KOPT-K1 (cell line): ENCODE data around the gene GALR2.
"Not testable (repeated sequence)": the region's sequence is repeated elsewhere in the genome, so short reads cannot be mapped to it uniquely, and the experiment has no call there.

Source experiments
- H3K27ac ChIP-seq: fragments of 200-600 bp; sonication (generic); 2 replicates; pipeline ENCODE4 v1.5.1; 2016; ENCODE audit warnings: antibody characterized with exemption, mild to moderate bottlenecking, low read depth, low read length; ENCODE audit not compliant: poor library complexity, severe bottlenecking
- H3K36me3 ChIP-seq: fragments of 200-600 bp; sonication (generic); 2 replicates; pipeline ENCODE4 v1.5.1; 2017; ENCODE audit warnings: antibody characterized with exemption, mild to moderate bottlenecking, low read length, moderate library complexity; ENCODE audit not compliant: insufficient read depth
- H3K9me3 ChIP-seq: fragments of 200-600 bp; sonication (generic); 2 replicates; pipeline ENCODE4 v1.5.1; 2017; ENCODE audit warnings: antibody characterized with exemption, low read length, mild to moderate bottlenecking; ENCODE audit not compliant: insufficient read depth, poor library complexity, severe bottlenecking

The GALR2 gene

GRCh38 chr17:76042868-76043267 lies 31.7 kb upstream of the GALR2 start:
- H3K36me3 ChIP-seq: peaks cover 99% of the 10 kb centered on the region
- H3K9me3 ChIP-seq: not testable (repeated sequence)
- H3K27ac ChIP-seq: peak overlapping the region; percentile 33

DNA sequence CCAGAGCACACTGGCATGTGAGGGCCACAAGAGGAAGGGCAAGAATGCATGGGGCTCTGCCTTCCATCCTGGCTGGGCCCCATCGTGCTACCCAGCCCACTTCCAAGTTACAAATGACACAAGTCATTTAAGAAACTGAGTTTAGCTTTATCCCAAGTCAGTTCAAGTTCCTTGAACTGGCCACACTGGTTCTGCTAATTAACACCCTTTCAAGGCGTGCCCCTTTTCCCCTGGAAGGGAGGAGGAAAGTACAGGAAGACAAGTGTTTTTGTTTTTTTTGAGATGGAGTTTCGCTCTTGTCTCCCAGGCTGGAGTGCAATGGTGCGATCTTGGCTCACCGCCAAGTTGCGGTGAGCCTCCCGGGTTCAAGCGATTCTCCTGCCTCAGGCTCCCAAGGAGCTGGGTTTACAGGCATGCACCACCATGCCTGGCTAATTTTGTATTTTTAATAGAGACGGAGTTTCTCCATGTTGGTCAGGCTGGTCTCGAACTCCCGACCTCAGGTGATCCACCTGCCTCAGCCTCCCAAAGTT lies 30.0 kb upstream of the GALR2 start:
- H3K9me3 ChIP-seq: not testable (repeated sequence)
- H3K27ac ChIP-seq: peak overlapping the region; percentile 33
- H3K36me3 ChIP-seq: peaks cover 100% of the 10 kb centered on the region

GRCh38 chr17:76046064-76046463 lies 28.5 kb upstream of the GALR2 start:
- no peak overlapping the region for H3K27ac ChIP-seq
- H3K9me3 ChIP-seq: no peaks in the 10 kb centered on the region
- H3K36me3 ChIP-seq: peaks cover 100% of the 10 kb centered on the region

DNA sequence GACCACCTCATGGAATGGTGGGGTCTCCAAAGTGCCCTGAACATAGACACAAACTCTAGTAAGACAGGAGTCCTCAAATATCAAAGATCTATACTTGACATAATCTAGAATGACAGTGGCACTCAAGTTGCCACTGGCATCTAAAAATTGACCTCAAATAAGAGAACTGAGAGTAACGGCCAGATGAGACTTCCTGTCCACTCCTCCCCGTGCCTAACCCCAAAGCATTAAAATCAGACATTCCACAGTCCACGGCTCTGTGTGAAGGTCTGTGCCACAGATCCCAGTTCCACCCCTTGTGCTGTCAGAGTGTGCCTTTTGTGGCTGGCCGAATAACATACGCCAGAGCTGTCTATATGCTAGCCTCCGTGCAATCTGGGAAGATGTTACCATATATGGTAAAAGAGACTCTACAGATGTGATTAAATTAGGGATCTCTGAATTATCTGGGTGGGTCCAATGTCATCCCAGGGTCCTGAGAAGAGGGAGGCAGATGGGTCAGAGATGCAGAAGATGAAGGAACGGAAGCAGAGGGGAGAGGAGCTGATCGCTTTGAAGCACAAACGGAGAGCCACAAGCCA lies 26.5 kb upstream of the GALR2 start:
- Histone ChIP-seq H3K27ac (peak overlapping the region; percentile 2), H3K9me3 (no peaks in the 10 kb centered on the region), H3K36me3 (peaks cover 98% of the 10 kb centered on the region)

DNA sequence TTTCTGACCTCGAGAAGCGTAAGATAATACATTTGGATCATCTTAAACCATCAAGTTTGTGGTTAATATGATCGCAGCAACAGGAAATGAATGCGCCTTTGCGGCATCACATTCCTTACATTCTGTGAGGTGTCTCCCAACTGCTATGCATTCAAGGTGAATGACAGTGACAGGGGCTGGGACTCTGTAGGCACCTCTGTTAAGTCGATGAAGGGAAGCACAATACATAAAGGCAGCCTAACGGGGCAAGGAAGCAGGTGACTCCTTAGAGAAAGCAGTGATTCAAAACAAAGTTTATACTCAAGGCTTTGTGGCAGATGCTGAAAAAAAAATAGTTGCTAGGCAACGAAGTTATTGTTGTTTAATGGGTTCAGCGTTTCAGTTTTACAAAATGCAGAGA lies 25.9 kb upstream of the GALR2 start:
- H3K36me3 ChIP-seq: peaks cover 98% of the 10 kb centered on the region
- no peaks in the 10 kb centered on the region for H3K9me3 ChIP-seq
- peak overlapping the region; percentile 2 for H3K27ac ChIP-seq

- H3K27ac ChIP-seq: no peak overlapping the region
- H3K36me3 ChIP-seq: peaks cover 98% of the 10 kb centered on the region
- no peaks in the 10 kb centered on the region for H3K9me3 ChIP-seq
Measured at GRCh38 chr17:76049239-76049638, 25.3 kb upstream of the GALR2 start.

DNA sequence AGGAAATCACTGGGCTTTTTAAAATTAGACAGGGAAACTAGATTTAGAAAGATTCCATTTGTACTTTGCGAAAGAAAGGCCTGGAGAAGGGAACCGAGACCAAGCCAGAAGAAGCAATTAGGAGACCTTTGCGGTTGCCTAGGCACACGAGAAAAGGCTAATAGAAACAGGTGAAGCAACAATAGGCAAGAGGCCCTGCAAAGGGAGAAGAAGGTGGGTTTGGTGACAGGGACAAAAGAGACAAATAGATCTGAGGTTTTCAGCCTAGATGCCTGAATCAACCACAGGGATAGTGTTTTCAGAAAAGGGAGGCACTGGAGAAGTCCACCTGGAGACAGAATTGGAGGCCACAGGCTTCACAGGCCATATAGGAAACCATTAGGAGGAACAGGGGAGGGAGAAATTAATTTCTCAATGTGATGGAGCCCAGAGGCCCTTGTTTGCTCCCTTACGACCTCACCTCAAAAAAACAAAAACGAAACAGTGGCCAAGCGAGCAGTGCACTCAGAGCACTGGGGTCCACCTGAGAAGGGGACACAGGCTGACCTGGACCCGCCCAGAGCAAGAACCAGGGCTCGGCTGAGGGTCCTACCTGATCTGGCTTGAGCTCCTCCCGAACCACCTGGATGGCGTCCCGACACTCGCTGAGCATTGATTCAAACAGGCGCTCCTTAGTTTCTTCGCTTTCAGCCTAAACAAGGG lies 24.6 kb upstream of the GALR2 start:
- peaks cover 98% of the 10 kb centered on the region for H3K36me3 ChIP-seq
- H3K9me3 ChIP-seq: no peaks in the 10 kb centered on the region
- H3K27ac ChIP-seq: no peak overlapping the region

DNA sequence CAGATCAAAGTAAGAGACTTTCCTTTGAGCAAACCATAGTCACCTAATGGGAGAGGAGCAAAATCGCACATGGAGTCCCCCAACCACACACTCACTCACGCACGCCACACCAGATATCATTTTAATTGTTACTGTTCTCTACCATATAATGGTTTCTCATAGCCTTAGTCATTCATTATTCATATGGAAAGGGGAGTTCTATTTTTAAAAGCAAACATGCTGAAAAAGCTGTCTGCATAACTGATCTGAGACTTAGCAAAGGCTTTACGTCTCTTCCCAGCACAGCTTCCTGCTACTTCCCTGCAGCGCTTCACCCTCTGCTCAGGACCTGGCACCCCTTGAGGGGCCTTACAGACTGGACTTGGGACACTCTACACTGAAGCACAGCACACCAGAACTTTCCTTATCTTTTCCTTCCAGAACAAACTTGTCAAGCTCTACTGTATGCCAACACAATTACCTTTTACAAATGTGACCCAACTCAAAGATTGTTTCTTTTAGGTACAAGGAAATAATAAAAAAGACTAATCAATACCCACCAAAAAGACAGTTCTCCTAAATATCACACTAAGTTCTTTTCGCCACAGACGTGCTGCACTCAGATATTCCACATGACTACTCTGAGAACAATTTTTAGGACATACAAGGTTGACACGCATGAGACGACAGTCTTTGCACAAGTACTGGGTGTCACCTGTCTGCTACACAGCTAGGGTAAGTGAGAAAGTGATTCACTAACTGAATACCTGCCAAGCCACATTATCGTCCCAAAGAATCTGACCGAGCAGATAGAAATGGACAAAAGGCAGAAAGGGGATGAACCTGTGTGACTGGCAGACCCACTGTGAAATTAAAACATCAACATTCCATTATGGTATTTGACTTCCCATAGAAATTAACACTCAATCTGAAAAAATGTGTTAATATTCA lies 23.8 kb upstream of the GALR2 start:
- Histone ChIP-seq H3K27ac (peak overlapping the region; percentile 15), H3K9me3 (no peaks in the 10 kb centered on the region), H3K36me3 (peaks cover 97% of the 10 kb centered on the region)

GRCh38 chr17:76051561-76051960 lies 23.0 kb upstream of the GALR2 start:
- no peaks in the 10 kb centered on the region for H3K9me3 ChIP-seq
- peaks cover 97% of the 10 kb centered on the region for H3K36me3 ChIP-seq
- H3K27ac ChIP-seq: no peak overlapping the region

DNA sequence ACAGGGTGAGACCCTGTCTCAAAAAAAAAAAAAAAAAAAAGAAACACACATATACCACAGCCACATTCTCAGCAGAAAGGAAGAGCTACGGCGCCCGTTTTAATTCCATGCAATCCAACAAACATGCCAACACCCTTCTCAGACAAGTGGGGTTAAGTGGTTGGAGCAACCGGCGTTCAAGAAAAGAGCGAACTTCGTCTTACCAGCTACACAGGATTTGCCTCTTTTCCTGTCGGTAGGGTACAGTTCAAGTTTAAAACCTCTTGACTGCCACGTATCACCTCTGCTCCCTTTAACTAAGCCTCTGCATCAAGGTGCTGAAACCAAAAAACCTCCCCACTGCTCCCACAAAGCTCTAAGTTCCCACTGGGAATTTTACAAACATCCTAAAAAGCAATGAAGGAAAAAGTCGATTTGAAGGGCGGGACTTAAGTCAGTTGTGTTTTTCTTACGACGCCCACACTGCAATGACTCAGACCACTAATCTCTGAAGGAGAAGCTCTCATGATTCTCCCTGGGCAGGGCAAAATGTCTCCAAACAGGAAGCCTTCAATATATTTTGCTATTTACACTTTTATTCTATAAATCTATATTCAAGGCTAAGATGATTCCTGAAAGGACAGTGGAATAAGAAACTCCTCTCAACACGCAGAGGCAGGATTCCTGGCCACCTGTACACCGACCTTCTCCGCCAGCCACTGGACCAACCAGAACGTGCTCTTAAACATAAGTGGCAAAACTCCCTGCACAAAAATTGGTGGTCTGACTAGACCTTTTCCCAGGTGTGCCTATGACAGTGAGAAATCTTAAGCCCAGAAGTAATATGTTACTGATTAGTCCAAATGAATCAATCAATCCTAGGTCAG lies 21.1 kb upstream of the GALR2 start:
- no peak overlapping the region for H3K27ac ChIP-seq
- no peaks in the 10 kb centered on the region for H3K9me3 ChIP-seq
- peaks cover 97% of the 10 kb centered on the region for H3K36me3 ChIP-seq

DNA sequence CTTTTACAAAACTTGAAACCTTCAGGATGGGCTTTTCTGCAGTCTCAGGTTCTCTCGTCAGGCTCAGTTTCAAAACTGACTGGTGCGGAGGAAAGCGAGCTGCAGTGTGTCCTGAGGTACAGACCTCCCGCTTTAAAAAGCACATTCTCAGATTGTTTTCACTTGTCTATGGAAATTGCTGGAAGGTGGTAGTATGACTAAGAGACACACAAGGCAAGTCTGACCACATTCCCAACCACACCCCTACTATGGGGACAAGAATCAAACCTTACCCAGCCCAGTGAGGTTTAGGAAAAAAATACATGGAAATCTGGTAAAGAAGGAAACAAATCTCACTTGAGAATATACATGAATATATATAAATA lies 20.5 kb upstream of the GALR2 start:
- H3K9me3 ChIP-seq: no peaks in the 10 kb centered on the region
- H3K36me3 ChIP-seq: peaks cover 97% of the 10 kb centered on the region
- H3K27ac ChIP-seq: no peak overlapping the region

GRCh38 chr17:76056882-76057281 lies 17.7 kb upstream of the GALR2 start:
- peak overlapping the region; percentile 2 for H3K27ac ChIP-seq
- peaks cover 97% of the 10 kb centered on the region for H3K36me3 ChIP-seq
- no peaks in the 10 kb centered on the region for H3K9me3 ChIP-seq

DNA sequence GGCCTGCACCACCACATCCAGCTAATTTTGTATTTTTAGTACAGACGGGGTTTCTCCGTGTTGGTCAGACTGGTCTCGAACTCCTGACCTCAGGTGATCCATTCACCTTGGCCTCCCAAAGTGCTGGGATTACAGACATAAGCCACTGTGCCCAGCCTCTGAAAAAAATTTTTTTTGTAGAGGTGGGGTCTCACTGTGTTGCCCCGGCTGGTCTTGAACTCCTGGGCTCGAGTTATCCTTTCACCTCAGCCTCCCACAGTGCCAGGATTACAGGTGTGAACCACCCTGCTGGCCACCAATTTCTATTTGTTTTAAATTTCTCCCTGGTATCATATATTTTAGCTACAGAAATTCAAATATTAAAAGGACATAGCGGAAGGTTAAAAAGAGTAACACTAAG lies 16.3 kb upstream of the GALR2 start:
- H3K36me3 ChIP-seq: peaks cover 96% of the 10 kb centered on the region
- not testable (repeated sequence) for H3K9me3 ChIP-seq, H3K27ac ChIP-seq

DNA sequence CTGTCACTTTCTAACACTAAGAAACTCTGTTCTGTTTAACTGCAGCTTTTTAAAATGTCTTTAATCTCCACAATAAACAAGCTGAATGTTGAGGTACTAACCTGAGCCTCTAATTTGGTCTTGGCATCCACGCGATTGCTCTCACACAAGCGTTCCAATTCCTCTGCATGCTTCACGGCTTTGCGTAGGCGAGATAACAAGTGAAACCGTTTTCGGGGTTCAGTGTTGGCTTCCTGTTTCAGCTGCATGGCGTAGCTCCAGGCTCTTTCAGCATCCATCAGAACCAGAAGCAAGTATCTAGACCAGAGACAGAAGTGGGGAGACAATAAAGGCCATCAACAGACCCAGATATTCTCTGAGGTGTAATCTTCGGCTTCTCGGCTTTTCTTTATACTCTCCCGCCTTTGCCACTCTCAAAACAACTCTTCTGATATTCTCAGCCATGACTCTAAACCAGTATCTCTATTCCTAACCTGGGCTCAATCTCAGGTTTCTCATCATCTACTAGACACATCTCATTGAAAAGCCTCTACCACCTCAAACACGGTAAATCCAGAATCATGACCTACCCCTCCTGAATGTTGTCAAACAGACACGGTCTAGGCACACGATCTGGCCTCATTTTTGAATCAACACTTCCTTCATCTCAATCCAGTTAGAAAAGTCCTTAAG lies 10.6 kb upstream of the GALR2 start:
- Histone ChIP-seq H3K36me3 (peaks cover 96% of the 10 kb centered on the region), H3K9me3 (no peaks in the 10 kb centered on the region), H3K27ac (no peak overlapping the region)
